IMR-90 (cell line): ENCODE results near the gene MAPK13. TPM values are rescaled to one million over a fixed set of nuclear protein-coding genes. Genes with fewer than 3 reads are reported as not detected.

ENCODE experiments used
- ATAC-seq: fragments of 200-7000 bp; cut with Tn5 transposase; 2 replicates; pipeline ENCODE4 v1.9.1; 2020; ENCODE audit warnings: low read depth, mild to moderate bottlenecking, moderate library complexity
- BruUV-seq: library from RNA; stranded (reverse); fragments of 400-500 nt; replicated peaks from 2 replicates; lab custom pipeline; 2021; lab: Mats Ljungman, UMichigan
- CTCF ChIA-PET: fragments of 300-600 bp; formaldehyde crosslinking; extraction: SDS; loops from one replicate; lab custom pipeline; 2021; ENCODE audit warnings: antibody characterized with exemption; lab: Yijun Ruan, JAX
- POLR2A ChIA-PET: fragments of 300-600 bp; sonication (Branson Sonifier 250); formaldehyde crosslinking; loops from one replicate; lab custom pipeline; 2022; ENCODE audit warnings: antibody characterized with exemption; ENCODE audit not compliant: unreplicated experiment; lab: Charles Lee
- DNase-seq: peaks from one replicate; pipeline ENCODE4 v3.0.0; 2013
- H2AFZ ChIP-seq: replicated peaks from 2 replicates; pipeline ENCODE3; 2013; ENCODE audit warnings: low read length, mild to moderate bottlenecking; ENCODE audit not compliant: poor library complexity
- H2AK5ac ChIP-seq: 2 replicates; pipeline ENCODE4 v1.6.1; 2013; ENCODE audit warnings: low read depth, low read length, inconsistent platforms
- H2AK9ac ChIP-seq: replicated peaks from 2 replicates; pipeline ENCODE3; 2013; ENCODE audit warnings: mild to moderate bottlenecking, low read depth, low read length, moderate library complexity; ENCODE audit not compliant: poor library complexity
- H2BK120ac ChIP-seq: 2 replicates; pipeline ENCODE4 v1.6.1; 2013; ENCODE audit warnings: low read depth, low read length, inconsistent platforms
- H2BK15ac ChIP-seq: 3 replicates; pipeline ENCODE4 v1.6.1; 2013; ENCODE audit warnings: low read depth, low read length, inconsistent platforms
- H2BK20ac ChIP-seq: 2 replicates; pipeline ENCODE4 v1.6.1; 2013; ENCODE audit warnings: low read depth, mild to moderate bottlenecking, inconsistent platforms, low read length, moderate library complexity
- H2BK5ac ChIP-seq: 2 replicates; pipeline ENCODE4 v1.6.1; 2013; ENCODE audit warnings: mild to moderate bottlenecking, low read depth, low read length, inconsistent platforms; ENCODE audit not compliant: poor library complexity, severe bottlenecking
- H3K14ac ChIP-seq: replicated peaks from 2 replicates; pipeline ENCODE4 v1.6.1; 2013; ENCODE audit warnings: low read depth, low read length, inconsistent platforms
- H3K18ac ChIP-seq: 2 replicates; pipeline ENCODE4 v1.6.1; 2013; ENCODE audit warnings: low read depth, low read length, control low read depth
- H3K23ac ChIP-seq: 2 replicates; pipeline ENCODE4 v1.6.1; 2013; ENCODE audit warnings: low read depth, low read length, inconsistent platforms
- H3K27ac ChIP-seq: 2 replicates; pipeline ENCODE4 v1.5.1; 2013; ENCODE audit warnings: mild to moderate bottlenecking, control low read depth, low read length; ENCODE audit not compliant: insufficient read depth
- H3K27me3 ChIP-seq: 2 replicates; pipeline ENCODE4 v1.6.1; 2013; ENCODE audit warnings: low read length; ENCODE audit not compliant: control insufficient read depth, insufficient read depth
- H3K36me3 ChIP-seq: 2 replicates; pipeline ENCODE4 v1.6.1; 2013; ENCODE audit warnings: low read length, mixed read lengths; ENCODE audit not compliant: control insufficient read depth, insufficient read depth
- H3K4ac ChIP-seq: 2 replicates; pipeline ENCODE4 v1.6.1; 2013; ENCODE audit warnings: low read depth, low read length, inconsistent platforms
- H3K4me1 ChIP-seq: 2 replicates; pipeline ENCODE4 v1.6.1; 2013; ENCODE audit warnings: low read length, mixed read lengths; ENCODE audit not compliant: control insufficient read depth, insufficient read depth
- H3K4me2 ChIP-seq: 2 replicates; pipeline ENCODE4 v1.6.1; 2013; ENCODE audit warnings: low read depth, mild to moderate bottlenecking, control low read depth, low read length, moderate library complexity
- H3K4me3 ChIP-seq: 2 replicates; pipeline ENCODE4 v1.5.1; 2013; ENCODE audit warnings: low read depth, mild to moderate bottlenecking, control low read depth, low read length, moderate library complexity; ENCODE audit not compliant: insufficient read depth
- H3K56ac ChIP-seq: 2 replicates; pipeline ENCODE4 v1.6.1; 2013; ENCODE audit warnings: low read length, inconsistent platforms; ENCODE audit not compliant: insufficient read depth; ENCODE audit errors: extremely low read depth
- H3K79me1 ChIP-seq, 2 experiments: 2 replicates each; pipeline ENCODE4 v1.6.1; 2013; ENCODE audit warnings: low read length in 2 of 2, inconsistent platforms in 1 of 2, low read depth in 1 of 2
- H3K9ac ChIP-seq: 2 replicates; pipeline ENCODE4 v1.6.1; 2013; ENCODE audit warnings: low read depth, low read length, control low read depth
- H3K9me1 ChIP-seq: 2 replicates; pipeline ENCODE4 v1.6.1; 2013; ENCODE audit warnings: low read length, inconsistent platforms; ENCODE audit not compliant: insufficient read depth
- H3K9me3 ChIP-seq: 2 replicates; pipeline ENCODE4 v1.6.1; 2013; ENCODE audit warnings: low read length; ENCODE audit not compliant: control insufficient read depth, insufficient read depth
- H4K20me1 ChIP-seq: 2 replicates; pipeline ENCODE4 v1.6.1; 2013; ENCODE audit warnings: low read length, inconsistent platforms; ENCODE audit not compliant: insufficient read depth
- H4K5ac ChIP-seq: 2 replicates; pipeline ENCODE4 v1.6.1; 2013; ENCODE audit warnings: mild to moderate bottlenecking, low read depth, low read length, control low read depth
- H4K8ac ChIP-seq, 2 experiments: 2 replicates each; pipeline ENCODE4 v1.6.1; 2013; ENCODE audit warnings: low read depth in 2 of 2, low read length in 2 of 2, control low read depth in 1 of 2, inconsistent platforms in 1 of 2
- H4K91ac ChIP-seq: 2 replicates; pipeline ENCODE4 v1.6.1; 2013; ENCODE audit warnings: low read depth, low read length, inconsistent platforms; ENCODE audit not compliant: insufficient read depth
- BHLHE40 ChIP-seq: fragments of 150-350 bp; IDR thresholded peaks from 2 replicates; pipeline ENCODE4 v1.6.1; 2016; ENCODE audit warnings: mild to moderate bottlenecking, low read depth, low read length
- CEBPB ChIP-seq: IDR thresholded peaks from 2 replicates; pipeline ENCODE4 v1.6.1; 2012; ENCODE audit warnings: low read depth, low read length, improper control_type of control experiment
- CHD1 ChIP-seq: IDR thresholded peaks from 2 replicates; pipeline ENCODE4 v1.6.1; 2012; ENCODE audit warnings: low read depth, low read length, improper control_type of control experiment
- FOS ChIP-seq: fragments of 150-350 bp; IDR thresholded peaks from 2 replicates; pipeline ENCODE4 v1.6.1; 2016; ENCODE audit warnings: low read depth, low read length
- MAFK ChIP-seq: IDR thresholded peaks from 2 replicates; pipeline ENCODE4 v1.6.1; 2012; ENCODE audit warnings: low read depth, low read length, improper control_type of control experiment
- MAZ ChIP-seq: IDR thresholded peaks from 2 replicates; pipeline ENCODE4 v1.6.1; 2012; ENCODE audit warnings: low read depth, mild to moderate bottlenecking, low read length, improper control_type of control experiment, moderate library complexity, borderline replicate concordance
- MXI1 ChIP-seq: IDR thresholded peaks from 2 replicates; pipeline ENCODE4 v1.6.1; 2012; ENCODE audit warnings: low read depth, mild to moderate bottlenecking, low read length, moderate library complexity, borderline replicate concordance
- NFE2L2 ChIP-seq: fragments of 150-350 bp; IDR thresholded peaks from 2 replicates; pipeline ENCODE4 v1.6.1; 2016; ENCODE audit warnings: low read depth, mild to moderate bottlenecking, low read length
- POLR2A ChIP-seq: IDR thresholded peaks from 2 replicates; pipeline ENCODE4 v1.6.1; 2012; ENCODE audit warnings: mild to moderate bottlenecking, low read depth, low read length
- RAD21 ChIP-seq: IDR thresholded peaks from 2 replicates; pipeline ENCODE4 v1.6.1; 2012; ENCODE audit warnings: low read length, improper control_type of control experiment
- RCOR1 ChIP-seq: IDR thresholded peaks from 2 replicates; pipeline ENCODE4 v1.6.1; 2012; ENCODE audit warnings: mild to moderate bottlenecking, low read length, improper control_type of control experiment; ENCODE audit not compliant: insufficient replicate concordance
- RFX5 ChIP-seq: IDR thresholded peaks from 2 replicates; pipeline ENCODE4 v1.8.0; 2012; ENCODE audit warnings: low read depth, mild to moderate bottlenecking, low read length, moderate library complexity
- SMC3 ChIP-seq: fragments of 150-350 bp; IDR thresholded peaks from 2 replicates; pipeline ENCODE4 v1.6.1; 2016; ENCODE audit warnings: low read depth, mild to moderate bottlenecking, antibody characterized with exemption, low read length, moderate library complexity
- USF2 ChIP-seq: fragments of 150-350 bp; IDR thresholded peaks from 2 replicates; pipeline ENCODE4 v1.6.1; 2017; ENCODE audit warnings: mild to moderate bottlenecking, antibody characterized with exemption, low read length, low read depth
- WGBS, 2 experiments: methylation state at CpG; one replicate each; pipeline versions ENCODE4 v1.1.5 to v1.1.7; 2013; ENCODE audit warnings: missing lambda C conversion rate in 2 of 2; ENCODE audit not compliant: insufficient read length in 1 of 2; ENCODE audit errors: extremely low coverage in 2 of 2; 5-methylcytosine and 5-hydroxymethylcytosine counted together
- dilution Hi-C: fragments of 300-500 bp; cut with HindIII; formaldehyde crosslinking; loops from one replicate; pipeline ENCODE4 v1.14.3; 2018; ENCODE audit warnings: low sequenced_read_pairs; ENCODE audit not compliant: unreplicated experiment
- in situ Hi-C: fragments of 300-500 bp; cut with MboI; formaldehyde crosslinking; loops from 3 replicates; pipeline ENCODE4 v1.14.3; 2019; ENCODE audit warnings: low sequenced_read_pairs, inconsistent platforms, mixed read lengths
- intact Hi-C: fragments of 100-400 bp; cut with micrococcal nuclease; formaldehyde crosslinking; loops from 2 replicates; pipeline ENCODE4 v1.10.0; 2022
- polyA plus RNA-seq, 3 experiments: library from polyadenylated mRNA; depleted of rRNA; stranded (reverse); fragments of >200 nt; gene quantifications; 2 replicates each; pipeline ENCODE4 v1.2.3, GENCODE V29; 2012; ENCODE audit warnings: low replicate concordance in 1 of 3
- total RNA-seq: library from RNA; depleted of rRNA; stranded (reverse); fragments of >200 nt; gene quantifications from 2 replicates; pipeline ENCODE4 v1.2.3, GENCODE V29; 2012
- TF ChIP-seq, protein P1 (sequence below): fragments of 150-350 bp; IDR thresholded peaks from 2 replicates; pipeline ENCODE4 v1.6.1; 2016; ENCODE audit warnings: low read depth, mild to moderate bottlenecking, low read length, moderate library complexity, borderline replicate concordance
- TF ChIP-seq, protein P2 (sequence below): conservative IDR thresholded peaks from 2 replicates; pipeline ENCODE4 v1.5.1; 2012; ENCODE audit warnings: mild to moderate bottlenecking, low read depth, low read length, improper control_type of control experiment

Gene MAPK13
- total and polyA plus RNA-seq, 2 of the 4 experiments (the other 2 are of a cell fraction) = 2.0 to 2.9 TPM

DNA sequence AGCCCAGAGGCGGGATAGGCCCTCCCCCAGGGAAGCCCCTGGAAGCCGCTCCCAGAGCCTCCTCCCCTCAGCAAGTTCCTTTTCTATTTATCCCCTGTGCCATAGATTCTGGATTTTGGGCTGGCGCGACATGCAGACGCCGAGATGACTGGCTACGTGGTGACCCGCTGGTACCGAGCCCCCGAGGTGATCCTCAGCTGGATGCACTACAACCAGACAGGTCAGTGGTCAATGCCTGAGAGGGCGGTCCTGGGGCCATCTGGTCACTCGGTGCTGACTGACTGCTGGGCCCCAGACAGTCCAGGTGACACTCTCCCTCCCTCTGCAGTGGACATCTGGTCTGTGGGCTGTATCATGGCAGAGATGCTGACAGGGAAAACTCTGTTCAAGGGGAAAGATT, 6.2 kb downstream of the MAPK13 start:
- Histone ChIP-seq H3K23ac (no peak overlapping the region), H2AK5ac (no peak overlapping the region), H3K4me1 (peaks cover 10% of the 10 kb centered on the region), H3K9me1 (peaks cover 7% of the 10 kb centered on the region; the same call in 1 of the 2 replicates), H3K4me2 (no peak overlapping the region), H2BK20ac (no peak overlapping the region), H3K9ac (no peak overlapping the region), H3K56ac (no peak overlapping the region), H3K4ac (no peak overlapping the region), H2AFZ (no peak overlapping the region), H2BK120ac (no peak overlapping the region), H3K18ac (no peak overlapping the region), H3K27me3 (no peaks in the 10 kb centered on the region), H3K14ac (no peak overlapping the region), H3K9me3 (no peaks in the 10 kb centered on the region), H3K36me3 (peaks cover 4% of the 10 kb centered on the region), H3K79me1 (no peaks in the 10 kb centered on the region), H3K27ac (no peak overlapping the region), H2BK15ac (no peak overlapping the region), H2AK9ac (no peak overlapping the region), H4K8ac (no peak overlapping the region), H4K5ac (no peak overlapping the region), H4K20me1 (no peaks in the 10 kb centered on the region), H4K91ac (no peak overlapping the region), H3K4me3 (no peak overlapping the region), H2BK5ac (no peak overlapping the region)
- ATAC-seq = no peak
- no TSS peak for BruUV-seq
- no peak for DNase-seq
- WGBS, 2 experiments = 93% methylated on average over 3 of the region's 12 CpGs; no CpG with 5 or more reads in 1 of the 2 experiments
- ChIA-PET POLR2A (no interaction called here), CTCF (no interaction called here)
- TF ChIP-seq BHLHE40 = no peak
- TF ChIP-seq, protein P1, sequence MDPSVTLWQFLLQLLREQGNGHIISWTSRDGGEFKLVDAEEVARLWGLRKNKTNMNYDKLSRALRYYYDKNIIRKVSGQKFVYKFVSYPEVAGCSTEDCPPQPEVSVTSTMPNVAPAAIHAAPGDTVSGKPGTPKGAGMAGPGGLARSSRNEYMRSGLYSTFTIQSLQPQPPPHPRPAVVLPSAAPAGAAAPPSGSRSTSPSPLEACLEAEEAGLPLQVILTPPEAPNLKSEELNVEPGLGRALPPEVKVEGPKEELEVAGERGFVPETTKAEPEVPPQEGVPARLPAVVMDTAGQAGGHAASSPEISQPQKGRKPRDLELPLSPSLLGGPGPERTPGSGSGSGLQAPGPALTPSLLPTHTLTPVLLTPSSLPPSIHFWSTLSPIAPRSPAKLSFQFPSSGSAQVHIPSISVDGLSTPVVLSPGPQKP = no peak
- no peak for TF ChIP-seq MXI1
- TF ChIP-seq MAFK = no peak
- no peak for TF ChIP-seq CHD1
- TF ChIP-seq USF2 = no peak
- TF ChIP-seq RAD21 = no peak
- no peak for TF ChIP-seq MAZ
- TF ChIP-seq, protein P2, sequence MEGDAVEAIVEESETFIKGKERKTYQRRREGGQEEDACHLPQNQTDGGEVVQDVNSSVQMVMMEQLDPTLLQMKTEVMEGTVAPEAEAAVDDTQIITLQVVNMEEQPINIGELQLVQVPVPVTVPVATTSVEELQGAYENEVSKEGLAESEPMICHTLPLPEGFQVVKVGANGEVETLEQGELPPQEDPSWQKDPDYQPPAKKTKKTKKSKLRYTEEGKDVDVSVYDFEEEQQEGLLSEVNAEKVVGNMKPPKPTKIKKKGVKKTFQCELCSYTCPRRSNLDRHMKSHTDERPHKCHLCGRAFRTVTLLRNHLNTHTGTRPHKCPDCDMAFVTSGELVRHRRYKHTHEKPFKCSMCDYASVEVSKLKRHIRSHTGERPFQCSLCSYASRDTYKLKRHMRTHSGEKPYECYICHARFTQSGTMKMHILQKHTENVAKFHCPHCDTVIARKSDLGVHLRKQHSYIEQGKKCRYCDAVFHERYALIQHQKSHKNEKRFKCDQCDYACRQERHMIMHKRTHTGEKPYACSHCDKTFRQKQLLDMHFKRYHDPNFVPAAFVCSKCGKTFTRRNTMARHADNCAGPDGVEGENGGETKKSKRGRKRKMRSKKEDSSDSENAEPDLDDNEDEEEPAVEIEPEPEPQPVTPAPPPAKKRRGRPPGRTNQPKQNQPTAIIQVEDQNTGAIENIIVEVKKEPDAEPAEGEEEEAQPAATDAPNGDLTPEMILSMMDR = no peak
- no peak for TF ChIP-seq NFE2L2
- no peak for TF ChIP-seq POLR2A
- TF ChIP-seq RCOR1 = no peak
- no peak for TF ChIP-seq RFX5
- TF ChIP-seq FOS = no peak
- no peak for TF ChIP-seq SMC3
- TF ChIP-seq CEBPB = no peak
- in situ Hi-C loops (no loop called here), intact Hi-C loops (no loop called here), dilution Hi-C loops (no loop called here)
